HG02588 (cell line): ENCODE results near the gene MINDY4B.
A peak's percentile ranks its signal among the peaks of the same experiment; 100 is the strongest.

Source experiments
- ATAC-seq: cut with Tn5 transposase; IDR thresholded peaks from one replicate; pipeline ENCODE4 v1.9.1; 2021; ENCODE audit warnings: mild to moderate bottlenecking, moderate library complexity; ENCODE audit not compliant: unreplicated experiment

Gene MINDY4B

GRCh38 chr3:150905339-150905738 lies at the start of gene MINDY4B:
MINDY4B (minus strand) TSS chr3:150905439; CDS start chr3:150905439, 0 bp downstream.
- no peak for ATAC-seq

DNA sequence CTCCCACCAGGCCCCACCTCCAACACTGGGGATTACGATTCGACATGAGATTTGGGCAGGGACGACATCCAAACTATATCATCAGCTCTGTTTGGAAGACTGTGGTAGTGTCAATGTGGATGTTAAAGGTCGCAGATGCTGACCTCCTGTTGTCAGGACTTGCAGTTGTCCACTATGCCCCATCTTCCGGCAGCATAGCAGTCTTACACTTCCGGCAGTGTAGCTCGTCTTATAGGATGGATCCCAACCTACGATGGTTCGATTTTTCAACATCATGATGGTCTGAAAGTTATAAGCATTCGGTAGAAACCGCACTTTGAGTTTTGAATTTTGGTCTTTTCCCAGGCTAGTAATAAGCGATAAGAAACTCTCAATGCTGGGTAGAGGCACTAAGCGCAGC lies 46.7 kb upstream of the MINDY4B start:
- no peak for ATAC-seq

DNA sequence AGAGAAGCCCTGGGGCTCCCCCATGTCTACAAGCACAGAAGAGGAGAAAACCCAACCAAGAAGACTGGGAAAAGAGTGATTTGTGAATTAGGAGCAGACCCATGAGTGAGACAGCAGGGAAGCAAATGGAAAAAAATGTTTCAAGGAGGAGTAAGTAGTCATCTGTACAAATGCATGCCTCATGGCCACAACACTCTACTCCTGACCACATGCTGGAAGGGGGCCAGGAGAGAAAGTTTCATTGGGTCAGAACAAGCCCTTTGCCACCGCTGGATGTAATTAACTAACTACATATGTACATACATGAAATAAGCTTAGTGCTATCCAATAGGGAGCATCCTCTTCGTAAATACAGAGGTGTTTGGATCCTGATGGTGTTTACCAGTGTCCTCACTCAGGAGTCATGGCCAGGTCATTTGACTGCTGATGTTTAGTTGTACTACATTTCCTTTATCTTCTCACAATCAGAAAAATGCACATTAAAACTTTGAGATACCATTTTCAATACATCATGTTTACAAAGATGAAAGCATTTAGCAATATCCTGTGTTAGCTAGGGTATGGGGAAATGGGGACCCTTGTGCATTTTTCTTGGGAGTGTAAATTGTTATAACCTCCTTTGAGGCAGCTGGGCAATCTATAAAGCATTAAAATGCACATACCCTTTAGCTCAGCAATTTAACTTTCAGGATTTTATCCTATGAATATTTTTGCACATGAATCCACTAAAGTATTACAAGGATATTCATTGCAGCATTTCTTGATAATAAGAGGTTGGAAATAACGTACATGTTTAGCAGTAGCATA lies 40.2 kb upstream of the MINDY4B start:
- no peak for ATAC-seq

- ATAC-seq, result no peak
These were observed 37.0 kb upstream of the MINDY4B start for GRCh38 chr3:150942221-150942620.

DNA sequence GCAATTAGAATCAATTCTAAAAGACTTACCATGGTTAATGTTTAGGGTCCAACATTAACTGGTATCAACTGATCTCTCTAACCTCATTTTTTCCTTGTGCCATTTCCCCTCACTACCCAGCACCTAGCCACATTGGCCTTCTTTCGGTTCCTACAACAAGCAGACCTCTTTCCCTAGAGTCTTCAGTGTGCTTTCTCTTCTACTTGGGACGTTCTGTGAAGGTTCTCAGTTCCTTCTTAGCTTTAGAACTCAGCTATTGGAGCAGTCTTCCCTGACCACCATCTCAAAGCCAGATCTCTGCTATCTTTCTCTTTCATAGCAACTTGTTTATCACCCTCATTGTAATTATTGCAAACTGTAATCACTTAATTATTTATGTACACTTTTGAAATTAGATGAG lies 31.5 kb upstream of the MINDY4B start:
- peak; percentile 95 for ATAC-seq

DNA sequence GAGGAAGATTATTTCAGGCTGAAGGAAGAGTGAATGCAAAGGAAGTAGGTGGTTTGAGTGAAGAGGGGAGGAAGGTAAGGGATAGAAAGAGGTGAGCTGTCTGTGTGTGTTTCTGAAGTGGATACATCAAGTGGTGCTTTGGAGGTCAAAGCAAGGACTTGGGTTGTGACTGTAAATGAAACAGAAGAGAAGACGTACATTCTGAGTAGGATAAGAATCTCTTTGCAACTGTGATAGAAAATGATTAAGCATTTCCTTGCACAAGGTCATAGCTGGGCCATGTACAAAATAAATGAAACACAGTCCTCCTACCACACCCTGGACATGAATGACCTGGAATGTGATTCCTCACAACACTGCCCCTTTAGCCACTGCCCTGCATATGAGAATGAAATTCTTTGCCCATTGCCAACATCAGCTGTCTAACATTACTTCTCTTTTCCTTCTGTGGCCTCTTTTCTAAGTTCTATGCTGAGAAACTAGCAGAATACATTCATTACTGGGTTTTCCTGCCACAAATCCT lies 28.3 kb upstream of the MINDY4B start:
- ATAC-seq, result no peak

DNA sequence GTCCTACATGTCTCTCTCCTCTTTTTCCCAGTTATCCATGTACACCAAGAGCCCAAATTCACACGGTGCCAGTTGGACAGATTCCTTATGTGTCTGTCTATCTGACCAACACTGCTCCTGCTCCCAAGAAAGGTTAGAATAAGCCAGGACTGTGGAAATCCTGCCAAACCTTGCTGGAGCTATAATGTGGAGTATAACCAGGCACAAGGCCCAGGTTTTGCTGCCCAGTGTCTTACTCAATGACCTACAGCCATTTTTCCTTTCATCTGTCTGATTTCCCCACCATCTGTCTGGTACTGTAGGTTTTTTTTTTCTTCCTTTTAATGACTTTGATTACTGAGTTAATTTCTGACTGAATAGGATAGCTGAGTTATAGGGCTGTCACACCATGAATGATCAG lies 26.5 kb upstream of the MINDY4B start:
- no peak for ATAC-seq

DNA sequence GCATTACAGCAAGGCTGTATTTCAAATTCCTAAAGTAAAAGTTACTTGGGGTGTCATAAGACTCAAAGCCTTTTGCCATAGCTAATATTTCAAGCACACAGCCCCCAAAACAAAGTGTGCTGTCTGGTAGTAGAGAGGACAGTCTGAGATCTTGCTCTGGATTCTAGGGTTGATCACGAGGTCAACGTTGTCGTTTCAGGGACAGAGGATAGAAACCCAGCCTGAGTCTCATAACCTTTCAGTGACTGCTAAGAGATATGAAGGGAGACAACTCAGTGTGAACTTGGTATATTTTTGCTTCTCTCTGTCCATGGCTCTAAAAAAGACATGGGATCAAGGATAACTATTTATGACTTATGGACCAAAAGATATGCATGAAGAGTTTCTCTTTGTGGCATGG lies 25.6 kb upstream of the MINDY4B start:
- no peak for ATAC-seq

DNA sequence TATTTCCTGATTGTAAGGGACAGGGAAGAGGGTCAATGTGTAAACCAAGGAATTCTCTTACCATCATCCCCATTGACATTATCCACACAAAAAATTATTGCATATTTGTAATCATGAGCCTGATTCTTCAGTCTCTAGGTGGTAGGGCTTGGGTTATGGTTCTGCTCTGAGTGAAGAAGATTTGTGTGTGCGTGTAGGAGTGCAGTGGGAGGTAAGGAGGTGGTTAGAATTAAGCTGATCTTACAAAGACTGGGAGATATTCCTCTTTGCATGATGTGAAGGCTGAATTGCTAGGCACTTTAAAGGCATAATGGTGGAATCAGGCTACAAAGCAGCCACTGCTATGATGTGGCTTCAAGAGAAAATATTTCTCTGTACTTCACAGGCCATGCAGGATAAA lies 23.0 kb upstream of the MINDY4B start:
- ATAC-seq, result no peak

DNA sequence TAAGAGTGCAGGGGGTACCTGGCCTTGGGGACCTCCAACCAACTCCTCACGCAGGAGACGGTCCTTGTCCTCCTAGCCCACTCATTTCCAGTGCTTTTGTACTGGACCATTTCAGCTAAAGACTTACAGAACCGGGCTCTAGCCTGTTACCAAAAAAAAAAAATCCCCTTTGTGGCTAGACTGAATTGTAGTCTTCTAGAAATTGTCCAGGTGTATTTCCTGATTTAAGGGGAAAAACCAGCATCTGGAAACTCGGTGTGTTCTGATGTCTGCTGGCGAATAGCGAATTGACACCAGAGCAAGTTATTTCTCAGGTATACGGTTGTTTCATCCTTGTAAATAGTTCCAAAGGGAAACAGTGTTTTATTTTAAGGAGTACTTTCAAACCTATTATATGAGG lies 21.1 kb upstream of the MINDY4B start:
- ATAC-seq, result no peak

- ATAC-seq, result peak; percentile 87
These were observed 20.5 kb upstream of the MINDY4B start for GRCh38 chr3:150925751-150926201.

DNA sequence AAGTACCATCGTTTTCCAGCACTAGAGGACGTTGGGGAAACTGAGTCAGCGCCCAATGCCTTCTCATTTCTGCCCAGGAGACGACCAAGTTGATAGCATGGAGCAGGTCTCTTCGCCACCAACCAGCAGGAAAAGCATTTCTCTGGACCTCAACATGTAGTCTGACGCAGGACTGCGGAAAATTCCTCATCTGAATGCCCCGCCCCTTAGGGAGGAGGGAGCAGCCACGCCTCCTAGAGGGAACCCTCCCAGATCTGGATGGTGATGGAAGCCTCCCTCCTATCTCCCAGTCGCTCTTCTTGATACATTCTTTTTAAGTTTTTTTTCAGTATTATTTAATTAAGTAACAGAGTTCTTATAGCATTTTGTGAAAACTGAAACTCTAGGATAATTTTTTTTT lies 17.4 kb upstream of the MINDY4B start:
- no peak for ATAC-seq

GRCh38 chr3:150921209-150921608 lies 16.0 kb upstream of the MINDY4B start:
- ATAC-seq, result no peak

GRCh38 chr3:150920236-150920635 lies 15.0 kb upstream of the MINDY4B start:
- ATAC-seq, result no peak

DNA sequence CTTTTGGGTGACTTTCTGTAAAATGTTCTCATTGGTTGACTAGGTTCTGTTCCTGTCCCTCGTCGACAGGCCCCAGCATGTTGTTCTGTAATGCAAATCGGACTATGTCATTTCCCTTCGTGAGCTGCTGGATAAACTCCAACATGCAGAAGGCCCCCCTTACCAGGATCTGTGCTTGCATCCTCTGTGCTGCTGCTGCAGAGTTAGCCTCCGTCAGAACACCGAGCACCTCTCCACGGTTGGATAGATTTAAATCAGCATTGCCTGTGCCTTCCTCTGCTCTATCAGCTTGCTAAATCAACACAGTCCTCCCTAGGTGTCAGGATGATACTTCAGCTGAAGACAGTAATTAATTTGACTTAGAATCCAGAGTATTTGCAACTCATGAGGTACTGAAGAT lies 12.7 kb upstream of the MINDY4B start:
- no peak for ATAC-seq

DNA sequence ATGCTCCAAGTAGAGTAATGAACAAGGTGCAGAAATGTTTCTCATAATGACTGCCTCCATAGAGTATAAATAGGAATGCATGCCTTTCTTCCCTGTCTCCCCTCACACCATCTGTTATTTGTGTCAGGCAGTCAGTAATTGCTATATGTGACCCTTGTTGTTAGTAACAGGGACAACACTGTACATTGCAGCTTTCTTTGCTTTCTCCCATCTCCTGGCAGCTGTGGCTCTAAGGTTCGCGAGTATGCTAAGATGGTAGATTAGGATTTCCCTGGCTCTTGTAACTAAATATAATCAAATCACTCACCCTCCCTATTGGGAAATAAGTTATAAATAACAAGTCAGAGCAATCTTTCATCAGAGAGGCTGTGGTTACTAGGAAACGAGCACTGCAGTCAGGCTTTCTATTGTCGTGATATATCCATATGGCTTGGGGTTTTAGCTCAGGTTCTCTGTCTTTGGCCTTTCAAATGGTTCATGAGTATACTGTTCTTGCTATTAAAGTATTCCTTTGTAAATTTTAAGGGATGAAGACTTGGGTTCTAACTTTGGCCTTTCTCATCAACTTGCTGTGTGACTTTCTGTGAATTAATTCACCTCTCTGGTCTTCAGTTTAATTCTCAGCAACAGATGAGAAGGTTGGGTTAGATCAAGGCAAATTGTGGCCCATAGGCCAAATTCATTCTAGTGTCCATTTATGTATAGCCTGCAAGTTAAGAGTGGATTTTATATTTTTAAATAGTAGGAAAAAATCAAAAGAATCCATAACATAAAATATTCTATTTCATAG lies 8.1 kb upstream of the MINDY4B start:
- no peak for ATAC-seq

DNA sequence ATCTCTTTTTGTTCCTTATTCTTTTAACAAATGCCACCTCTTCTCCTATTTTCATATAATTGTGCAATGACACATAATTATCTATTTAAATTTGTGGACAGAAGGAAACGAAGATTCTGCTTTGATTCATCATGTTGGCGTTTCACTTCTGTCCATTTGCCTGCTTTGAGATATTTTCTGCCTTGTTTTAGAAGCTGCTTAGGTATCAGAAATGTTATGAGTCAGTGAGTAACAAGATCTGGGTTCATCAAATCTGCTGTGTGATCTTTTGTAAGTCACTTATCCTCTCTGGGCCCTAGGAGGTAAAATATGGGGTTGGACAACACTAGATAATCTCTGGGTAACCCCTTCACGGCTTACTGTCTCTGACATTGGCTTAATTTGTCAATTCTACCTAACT lies 7.3 kb upstream of the MINDY4B start:
- no peak for ATAC-seq

GRCh38 chr3:150911771-150912170 lies 6.5 kb upstream of the MINDY4B start:
- no peak for ATAC-seq

DNA sequence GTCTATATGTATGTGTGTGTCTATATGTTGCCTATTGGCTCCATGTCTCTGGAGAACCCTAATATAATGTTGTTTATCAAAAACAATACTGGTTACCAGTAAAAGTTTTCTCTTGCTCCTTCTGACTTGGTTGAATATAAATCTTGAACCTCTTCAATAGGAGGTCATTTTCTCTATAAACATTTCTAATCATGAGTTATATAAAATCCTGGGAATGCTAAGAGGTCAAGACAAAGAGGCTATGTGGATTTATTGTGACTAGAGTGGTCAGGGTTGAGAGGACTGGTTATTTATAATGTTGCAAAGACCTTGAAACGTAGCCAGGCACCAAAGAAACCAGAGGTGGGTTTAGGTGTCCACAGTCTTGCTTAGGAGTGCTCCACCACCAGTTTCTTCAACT lies 1.2 kb upstream of the MINDY4B start:
- ATAC-seq, result no peak

DNA sequence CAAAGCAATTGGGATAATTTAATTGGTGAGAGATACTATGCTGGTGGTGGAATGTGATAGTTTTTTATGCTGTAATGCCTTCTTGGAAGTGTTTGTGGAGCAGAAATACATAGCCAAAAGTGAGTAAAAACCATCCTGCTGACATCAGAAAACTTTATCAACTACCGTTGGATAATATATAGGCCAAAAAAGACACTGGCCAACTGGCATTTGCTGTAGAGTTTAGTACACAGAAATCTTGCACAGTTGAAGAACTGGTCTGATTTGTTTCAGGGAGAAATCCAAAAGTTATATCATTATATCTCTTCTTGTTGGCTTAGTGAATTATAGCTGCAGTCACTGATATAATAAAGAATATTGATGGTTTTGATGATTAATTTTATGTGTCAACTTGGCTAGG lies 507 bp upstream of the MINDY4B start:
- no peak for ATAC-seq

- no peak for ATAC-seq
These were observed 2.3 kb downstream of the MINDY4B start for GRCh38 chr3:150902988-150903387.

DNA sequence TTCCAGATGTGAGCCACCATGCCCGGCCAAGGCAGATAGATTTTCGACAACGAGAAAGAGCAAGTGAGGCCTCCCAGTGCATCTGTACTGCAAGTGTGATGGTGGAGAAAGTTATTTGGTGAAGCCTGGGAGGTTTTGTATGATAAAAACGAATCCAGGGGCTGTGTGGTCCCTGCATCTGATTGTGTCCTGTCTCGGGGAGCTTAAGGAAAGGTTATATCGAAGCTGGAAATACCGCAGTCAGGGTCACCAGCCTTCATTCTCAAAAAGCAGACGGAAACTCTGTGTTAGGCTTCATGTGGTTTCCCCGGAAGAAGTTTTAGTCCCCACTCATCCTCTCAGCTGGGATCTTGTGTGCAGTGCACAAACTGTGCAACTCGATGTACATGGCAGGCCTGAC lies 3.4 kb downstream of the MINDY4B start:
- ATAC-seq, result no peak
